Nephron progenitor cell (in vitro differentiated cells): Measurements from ENCODE around the gene DBX2.
A peak's percentile ranks its signal among the peaks of the same experiment; 100 is the strongest.

Source experiments
- DNase-seq: peaks from one replicate; pipeline ENCODE4 v3.0.0; 2021
- H3K27ac Mint-ChIP-seq: 2 replicates; pipeline ENCODE4 v1.8.0; 2021; ENCODE audit warnings: mild to moderate bottlenecking, moderate library complexity, mixed read lengths
- H3K27me3 Mint-ChIP-seq: 2 replicates; pipeline ENCODE4 v1.8.0; 2021; ENCODE audit warnings: mild to moderate bottlenecking, low read depth, mixed read lengths; ENCODE audit not compliant: poor library complexity
- H3K36me3 Mint-ChIP-seq: 2 replicates; pipeline ENCODE4 v1.8.0; 2021; ENCODE audit warnings: low read depth, mixed read lengths
- H3K4me1 Mint-ChIP-seq: 2 replicates; pipeline ENCODE4 v1.8.0; 2021; ENCODE audit warnings: mixed read lengths
- H3K4me3 Mint-ChIP-seq: 2 replicates; pipeline ENCODE4 v1.8.0; 2021; ENCODE audit warnings: mild to moderate bottlenecking, moderate library complexity, mixed read lengths
- H3K9me3 Mint-ChIP-seq: 2 replicates; pipeline ENCODE4 v1.8.0; 2021; ENCODE audit warnings: mild to moderate bottlenecking, moderate library complexity, mixed read lengths
- CTCF ChIP-seq: fragments of 200-600 bp; sonication (generic); IDR thresholded peaks from 2 replicates; pipeline ENCODE4 v1.5.0; 2021; ENCODE audit warnings: antibody characterized with exemption

The DBX2 gene

GRCh38 chr12:45051572-45052125 lies 750 bp upstream of the DBX2 start:
- H3K27me3 Mint-ChIP-seq: peaks cover 88% of the 10 kb centered on the region
- H3K9me3 Mint-ChIP-seq: no peaks in the 10 kb centered on the region
- TF ChIP-seq CTCF: no peak
- H3K27ac Mint-ChIP-seq: no peak overlapping the region
- no peaks in the 10 kb centered on the region for H3K36me3 Mint-ChIP-seq
- no peak for DNase-seq
- peaks cover 17% of the 10 kb centered on the region for H3K4me1 Mint-ChIP-seq
- peak overlapping the region; percentile 92 for H3K4me3 Mint-ChIP-seq

- Mint-ChIP-seq H3K27me3 (peaks cover 94% of the 10 kb centered on the region), H3K27ac (no peak overlapping the region), H3K36me3 (no peaks in the 10 kb centered on the region), H3K4me3 (peak overlapping the region; percentile 92), H3K9me3 (no peaks in the 10 kb centered on the region), H3K4me1 (peaks cover 17% of the 10 kb centered on the region)
- DNase-seq: no peak
- TF ChIP-seq CTCF: no peak
Measured at GRCh38 chr12:45049912-45050750, 768 bp downstream of the DBX2 start.

DNA sequence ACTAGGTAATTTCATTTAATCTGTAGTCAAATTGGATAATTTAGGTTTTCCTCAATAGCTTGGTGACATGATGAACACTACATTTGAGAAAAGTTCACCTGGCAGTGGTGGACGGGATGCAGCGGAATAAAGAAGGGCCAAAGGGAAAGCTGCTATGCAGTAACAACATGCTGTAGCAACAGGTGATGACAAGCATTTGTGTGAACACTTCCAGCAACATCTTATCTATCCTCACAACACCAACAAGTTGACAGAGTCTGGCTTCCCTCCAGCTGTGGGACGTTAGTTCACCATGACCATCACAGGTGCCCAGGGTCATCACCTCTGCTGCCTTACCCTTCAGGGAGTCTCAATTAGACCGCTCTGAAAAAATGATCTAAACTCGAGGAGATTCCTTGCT lies 8.3 kb downstream of the DBX2 start:
- Mint-ChIP-seq H3K36me3 (no peaks in the 10 kb centered on the region), H3K4me3 (no peak overlapping the region), H3K27ac (no peak overlapping the region), H3K27me3 (peaks cover 36% of the 10 kb centered on the region), H3K9me3 (no peaks in the 10 kb centered on the region), H3K4me1 (no peaks in the 10 kb centered on the region)
- TF ChIP-seq CTCF: no peak
- DNase-seq: no peak

DNA sequence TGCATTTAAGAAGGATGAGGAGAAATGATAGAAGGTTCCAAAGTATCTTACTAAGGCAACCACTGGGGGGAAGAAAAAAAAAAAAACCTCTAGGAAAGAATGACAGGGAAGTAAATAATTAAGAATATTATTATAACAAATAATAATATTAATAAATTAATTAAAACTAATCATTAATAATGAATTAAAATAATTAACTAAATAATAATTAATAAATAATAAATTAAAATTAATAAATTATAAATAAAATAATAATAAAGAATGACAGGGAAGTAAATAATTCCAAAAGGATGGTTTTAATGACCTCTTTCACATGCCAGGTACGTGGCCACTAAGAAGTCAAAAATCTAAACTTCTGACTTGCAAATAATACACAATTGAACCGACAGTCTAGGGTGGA lies 9.9 kb downstream of the DBX2 start:
- no peak for TF ChIP-seq CTCF
- no peak overlapping the region for H3K27ac Mint-ChIP-seq
- H3K27me3 Mint-ChIP-seq: peaks cover 22% of the 10 kb centered on the region
- no peaks in the 10 kb centered on the region for H3K4me1 Mint-ChIP-seq
- no peak for DNase-seq
- no peaks in the 10 kb centered on the region for H3K9me3 Mint-ChIP-seq
- no peak overlapping the region for H3K4me3 Mint-ChIP-seq
- H3K36me3 Mint-ChIP-seq: no peaks in the 10 kb centered on the region

DNA sequence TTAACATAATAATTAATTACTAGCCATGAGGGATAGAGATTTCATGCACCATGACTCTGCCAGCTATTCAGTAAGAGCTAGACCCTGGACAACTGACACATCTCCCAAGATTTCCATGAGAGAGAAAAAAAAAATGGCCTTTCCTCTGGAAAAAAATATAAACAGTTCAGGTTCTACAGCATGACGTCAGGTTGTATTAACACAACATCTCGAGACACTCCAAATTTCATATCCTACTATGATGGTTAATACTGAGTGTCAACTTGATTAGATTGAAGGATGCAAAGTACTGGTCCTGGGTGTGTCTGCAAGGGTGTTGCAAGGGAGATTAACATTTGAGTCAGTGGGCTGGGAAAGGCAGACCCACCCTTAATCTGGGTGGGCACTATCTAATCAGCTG lies 11.1 kb downstream of the DBX2 start:
- TF ChIP-seq CTCF: no peak
- DNase-seq: no peak
- peaks cover 19% of the 10 kb centered on the region for H3K27me3 Mint-ChIP-seq
- H3K9me3 Mint-ChIP-seq: no peaks in the 10 kb centered on the region
- H3K36me3 Mint-ChIP-seq: no peaks in the 10 kb centered on the region
- peaks cover 10% of the 10 kb centered on the region for H3K4me1 Mint-ChIP-seq
- no peak overlapping the region for H3K4me3 Mint-ChIP-seq
- H3K27ac Mint-ChIP-seq: no peak overlapping the region

- peak; percentile 9 for DNase-seq
- Mint-ChIP-seq H3K9me3 (no peaks in the 10 kb centered on the region), H3K36me3 (no peaks in the 10 kb centered on the region), H3K27me3 (peaks cover 22% of the 10 kb centered on the region), H3K27ac (no peak overlapping the region), H3K4me3 (no peak overlapping the region), H3K4me1 (peaks cover 14% of the 10 kb centered on the region)
- no peak for TF ChIP-seq CTCF
Measured at GRCh38 chr12:45034861-45035265, 16.0 kb downstream of the DBX2 start.
